Measurements from ENCODE around the gene CNDP2.
A peak's percentile ranks its signal among the peaks of the same experiment; 100 is the strongest.

Gene CNDP2

GRCh38 chr18:74551452-74551851 lies 55.3 kb downstream of the CNDP2 start:
- POLR2A ChIA-PET, result no interaction called here
- 69% methylated on average over 3 of the region's 3 CpGs for WGBS (ENCODE audit: insufficient coverage)

GRCh38 chr18:74551936-74552555 lies 55.9 kb downstream of the CNDP2 start:
- ChIA-PET CTCF (interaction anchor here (0.7 to 3.4 kb wide), 26 partner anchors 8 to 357 kb away, joined by 3 to 48 read pairs (median 4); no protein-coding TSS in a partner anchor), POLR2A (no interaction called here)
- no peak overlapping the region for H3K4me3 ChIP-seq (ENCODE audit: control insufficient read depth in 1 of 7, extremely low read depth in 1 of 7, insufficient read depth in 4 of 7, low read depth in 2 of 7, low read length in 6 of 7)
- no peak overlapping the region for H3K27ac ChIP-seq (ENCODE audit: insufficient read depth in 1 of 2, low read depth in 1 of 2, low read length in 2 of 2, poor library complexity in 1 of 2, severe bottlenecking in 2 of 2)
- peaks cover 0 to 5% (median 0%) of the 10 kb centered on the region in 5 experiments for H3K27me3 ChIP-seq (replicated peaks in 2 of 5; ENCODE audit: control insufficient read depth in 4 of 5, insufficient read depth in 5 of 5, low read length in 4 of 5)
- H3K4me1 ChIP-seq (ENCODE audit: control extremely low read depth in 1 of 4, control insufficient read depth in 4 of 4, insufficient read depth in 4 of 4, low read length in 3 of 4), result no peaks in the 10 kb centered on the region
- 14% methylated on average over 1 of the region's 5 CpGs for WGBS (ENCODE audit: insufficient coverage)
- peak; percentile 83 to 92 (median 86) for DNase-seq
- no peaks in the 10 kb centered on the region for H3K36me3 ChIP-seq (ENCODE audit: control insufficient read depth in 4 of 4, insufficient read depth in 4 of 4, low read length in 3 of 4)
- H3K9me3 ChIP-seq (ENCODE audit: control extremely low read depth in 1 of 5, control insufficient read depth in 4 of 5, insufficient read depth in 2 of 5, low read depth in 1 of 5, low read length in 4 of 5), result peaks cover 1 to 20% (median 7%) of the 10 kb centered on the region in 5 experiments

More at GRCh38 chr18:74551452-74551851, 55.3 kb downstream of the CNDP2 start:
- H3K36me3 ChIP-seq (ENCODE audit: control insufficient read depth in 4 of 4, insufficient read depth in 4 of 4, low read length in 3 of 4), result no peaks in the 10 kb centered on the region
- peaks cover 1 to 20% (median 7%) of the 10 kb centered on the region in 5 experiments for H3K9me3 ChIP-seq (ENCODE audit: control extremely low read depth in 1 of 5, control insufficient read depth in 4 of 5, insufficient read depth in 2 of 5, low read depth in 1 of 5, low read length in 4 of 5)
- H3K4me3 ChIP-seq (ENCODE audit: control insufficient read depth in 1 of 7, extremely low read depth in 1 of 7, insufficient read depth in 4 of 7, low read depth in 2 of 7, low read length in 6 of 7), result no peak overlapping the region
- no peak overlapping the region for H3K27ac ChIP-seq (ENCODE audit: insufficient read depth in 1 of 2, low read depth in 1 of 2, low read length in 2 of 2, poor library complexity in 1 of 2, severe bottlenecking in 2 of 2)
- peaks cover 0 to 5% (median 0%) of the 10 kb centered on the region in 5 experiments for H3K27me3 ChIP-seq (replicated peaks in 2 of 5; ENCODE audit: control insufficient read depth in 4 of 5, insufficient read depth in 5 of 5, low read length in 4 of 5)
- CTCF ChIA-PET, result interaction anchor here (0.7 to 3.4 kb wide), 26 partner anchors 8 to 356 kb away, joined by 3 to 48 read pairs (median 4); no protein-coding TSS in a partner anchor
- no peak for DNase-seq
- peaks cover 0 to 2% (median 0%) of the 10 kb centered on the region in 4 experiments for H3K4me1 ChIP-seq (ENCODE audit: control extremely low read depth in 1 of 4, control insufficient read depth in 4 of 4, insufficient read depth in 4 of 4, low read length in 3 of 4)

- ChIA-PET POLR2A (no interaction called here), CTCF (interaction anchor here (1.0 to 1.3 kb wide), 2 partner anchors 9 to 63 kb away, joined by 3 to 4 read pairs; no protein-coding TSS in a partner anchor)
- Histone ChIP-seq H3K27ac (ENCODE audit: insufficient read depth in 1 of 2, low read depth in 1 of 2, low read length in 2 of 2, poor library complexity in 1 of 2, severe bottlenecking in 2 of 2) (no peak overlapping the region), H3K9me3 (ENCODE audit: control extremely low read depth in 1 of 5, control insufficient read depth in 4 of 5, insufficient read depth in 2 of 5, low read depth in 1 of 5, low read length in 4 of 5) (no peaks in the 10 kb centered on the region), H3K36me3 (ENCODE audit: control insufficient read depth in 4 of 4, insufficient read depth in 4 of 4, low read length in 3 of 4) (no peaks in the 10 kb centered on the region), H3K4me3 (ENCODE audit: control insufficient read depth in 1 of 7, extremely low read depth in 1 of 7, insufficient read depth in 4 of 7, low read depth in 2 of 7, low read length in 6 of 7) (no peak overlapping the region), H3K4me1 (ENCODE audit: control extremely low read depth in 1 of 4, control insufficient read depth in 4 of 4, insufficient read depth in 4 of 4, low read length in 3 of 4) (no peaks in the 10 kb centered on the region), H3K27me3 (replicated peaks in 2 of 5; ENCODE audit: control insufficient read depth in 4 of 5, insufficient read depth in 5 of 5, low read length in 4 of 5) (peaks cover 0 to 11% (median 0%) of the 10 kb centered on the region in 5 experiments)
- no peak for DNase-seq
- 94% methylated on average over 5 of the region's 11 CpGs for WGBS (ENCODE audit: insufficient coverage)
Observed at GRCh38 chr18:74556126-74556525, 60.0 kb downstream of the CNDP2 start.

- Histone ChIP-seq H3K4me1 (ENCODE audit: control extremely low read depth in 1 of 4, control insufficient read depth in 4 of 4, insufficient read depth in 4 of 4, low read length in 3 of 4) (no peaks in the 10 kb centered on the region), H3K36me3 (ENCODE audit: control insufficient read depth in 4 of 4, insufficient read depth in 4 of 4, low read length in 3 of 4) (no peaks in the 10 kb centered on the region), H3K4me3 (ENCODE audit: control insufficient read depth in 1 of 7, extremely low read depth in 1 of 7, insufficient read depth in 4 of 7, low read depth in 2 of 7, low read length in 6 of 7) (no peak overlapping the region), H3K27me3 (replicated peaks in 2 of 5; ENCODE audit: control insufficient read depth in 4 of 5, insufficient read depth in 5 of 5, low read length in 4 of 5) (peaks cover 0 to 11% (median 1%) of the 10 kb centered on the region in 5 experiments), H3K9me3 (ENCODE audit: control extremely low read depth in 1 of 5, control insufficient read depth in 4 of 5, insufficient read depth in 2 of 5, low read depth in 1 of 5, low read length in 4 of 5) (no peaks in the 10 kb centered on the region), H3K27ac (ENCODE audit: insufficient read depth in 1 of 2, low read depth in 1 of 2, low read length in 2 of 2, poor library complexity in 1 of 2, severe bottlenecking in 2 of 2) (no peak overlapping the region)
- no peak for DNase-seq
- no CpG with 5 or more reads among the region's 4 CpGs for WGBS (ENCODE audit: insufficient coverage)
- ChIA-PET CTCF (no interaction called here), POLR2A (no interaction called here)
Observed at GRCh38 chr18:74558096-74558495, 61.9 kb downstream of the CNDP2 start.

GRCh38 chr18:74562131-74562730 lies 66.1 kb downstream of the CNDP2 start:
- ChIA-PET CTCF (interaction anchor here (1.3 kb wide), 1 partner anchor 10 kb away, joined by 5 read pairs; no protein-coding TSS in a partner anchor), POLR2A (no interaction called here)
- Histone ChIP-seq H3K27me3 (replicated peaks in 2 of 5; ENCODE audit: control insufficient read depth in 4 of 5, insufficient read depth in 5 of 5, low read length in 4 of 5) (peaks cover 0 to 6% (median 1%) of the 10 kb centered on the region in 5 experiments), H3K36me3 (ENCODE audit: control insufficient read depth in 4 of 4, insufficient read depth in 4 of 4, low read length in 3 of 4) (no peaks in the 10 kb centered on the region), H3K27ac (ENCODE audit: insufficient read depth in 1 of 2, low read depth in 1 of 2, low read length in 2 of 2, poor library complexity in 1 of 2, severe bottlenecking in 2 of 2) (no peak overlapping the region), H3K4me3 (ENCODE audit: control insufficient read depth in 1 of 7, extremely low read depth in 1 of 7, insufficient read depth in 4 of 7, low read depth in 2 of 7, low read length in 6 of 7) (no peak overlapping the region), H3K4me1 (ENCODE audit: control extremely low read depth in 1 of 4, control insufficient read depth in 4 of 4, insufficient read depth in 4 of 4, low read length in 3 of 4) (no peaks in the 10 kb centered on the region), H3K9me3 (ENCODE audit: control extremely low read depth in 1 of 5, control insufficient read depth in 4 of 5, insufficient read depth in 2 of 5, low read depth in 1 of 5, low read length in 4 of 5) (peaks cover 0 to 3% (median 0%) of the 10 kb centered on the region in 5 experiments)
- DNase-seq, result no peak
- WGBS (ENCODE audit: insufficient coverage), result 94% methylated on average over 3 of the region's 4 CpGs

- peaks cover 0 to 3% (median 0%) of the 10 kb centered on the region in 5 experiments for H3K9me3 ChIP-seq (ENCODE audit: control extremely low read depth in 1 of 5, control insufficient read depth in 4 of 5, insufficient read depth in 2 of 5, low read depth in 1 of 5, low read length in 4 of 5)
- no peak overlapping the region for H3K27ac ChIP-seq (ENCODE audit: insufficient read depth in 1 of 2, low read depth in 1 of 2, low read length in 2 of 2, poor library complexity in 1 of 2, severe bottlenecking in 2 of 2)
- H3K4me3 ChIP-seq (ENCODE audit: control insufficient read depth in 1 of 7, extremely low read depth in 1 of 7, insufficient read depth in 4 of 7, low read depth in 2 of 7, low read length in 6 of 7), result no peak overlapping the region
- peaks cover 0 to 1% (median 0%) of the 10 kb centered on the region in 4 experiments for H3K4me1 ChIP-seq (ENCODE audit: control extremely low read depth in 1 of 4, control insufficient read depth in 4 of 4, insufficient read depth in 4 of 4, low read length in 3 of 4)
- ChIA-PET CTCF (no interaction called here), POLR2A (no interaction called here)
- WGBS (ENCODE audit: insufficient coverage), result 98% methylated on average over 4 of the region's 4 CpGs
- peaks cover 0 to 6% (median 1%) of the 10 kb centered on the region in 5 experiments for H3K27me3 ChIP-seq (replicated peaks in 2 of 5; ENCODE audit: control insufficient read depth in 4 of 5, insufficient read depth in 5 of 5, low read length in 4 of 5)
- H3K36me3 ChIP-seq (ENCODE audit: control insufficient read depth in 4 of 4, insufficient read depth in 4 of 4, low read length in 3 of 4), result no peaks in the 10 kb centered on the region
- DNase-seq, result no peak
Observed at GRCh38 chr18:74562775-74563174, 66.6 kb downstream of the CNDP2 start.

- no CpG with 5 or more reads among the region's 3 CpGs for WGBS (ENCODE audit: insufficient coverage)
- no peaks in the 10 kb centered on the region for H3K36me3 ChIP-seq (ENCODE audit: control insufficient read depth in 4 of 4, insufficient read depth in 4 of 4, low read length in 3 of 4)
- H3K27me3 ChIP-seq (replicated peaks in 2 of 5; ENCODE audit: control insufficient read depth in 4 of 5, insufficient read depth in 5 of 5, low read length in 4 of 5), result peaks cover 0 to 5% (median 2%) of the 10 kb centered on the region in 5 experiments
- H3K27ac ChIP-seq (ENCODE audit: insufficient read depth in 1 of 2, low read depth in 1 of 2, low read length in 2 of 2, poor library complexity in 1 of 2, severe bottlenecking in 2 of 2), result no peak overlapping the region
- peaks cover 0 to 3% (median 0%) of the 10 kb centered on the region in 5 experiments for H3K9me3 ChIP-seq (ENCODE audit: control extremely low read depth in 1 of 5, control insufficient read depth in 4 of 5, insufficient read depth in 2 of 5, low read depth in 1 of 5, low read length in 4 of 5)
- DNase-seq, result peak; percentile 35 to 74 (median 55)
- CTCF ChIA-PET, result interaction anchor here (0.6 to 1.1 kb wide), 3 partner anchors 70 to 222 kb away, joined by 3 read pairs; no protein-coding TSS in a partner anchor
- POLR2A ChIA-PET, result no interaction called here
- H3K4me1 ChIP-seq (ENCODE audit: control extremely low read depth in 1 of 4, control insufficient read depth in 4 of 4, insufficient read depth in 4 of 4, low read length in 3 of 4), result peaks cover 0 to 5% (median 0%) of the 10 kb centered on the region in 4 experiments
- no peak overlapping the region for H3K4me3 ChIP-seq (ENCODE audit: control insufficient read depth in 1 of 7, extremely low read depth in 1 of 7, insufficient read depth in 4 of 7, low read depth in 2 of 7, low read length in 6 of 7)
Observed at GRCh38 chr18:74563999-74564398, 67.8 kb downstream of the CNDP2 start.
